ENCODE measurements around the gene SLC19A3.
"Not testable (repeated sequence)": the region's sequence is repeated elsewhere in the genome, so short reads cannot be mapped to it uniquely, and the experiment has no call there.

The SLC19A3 gene

DNA sequence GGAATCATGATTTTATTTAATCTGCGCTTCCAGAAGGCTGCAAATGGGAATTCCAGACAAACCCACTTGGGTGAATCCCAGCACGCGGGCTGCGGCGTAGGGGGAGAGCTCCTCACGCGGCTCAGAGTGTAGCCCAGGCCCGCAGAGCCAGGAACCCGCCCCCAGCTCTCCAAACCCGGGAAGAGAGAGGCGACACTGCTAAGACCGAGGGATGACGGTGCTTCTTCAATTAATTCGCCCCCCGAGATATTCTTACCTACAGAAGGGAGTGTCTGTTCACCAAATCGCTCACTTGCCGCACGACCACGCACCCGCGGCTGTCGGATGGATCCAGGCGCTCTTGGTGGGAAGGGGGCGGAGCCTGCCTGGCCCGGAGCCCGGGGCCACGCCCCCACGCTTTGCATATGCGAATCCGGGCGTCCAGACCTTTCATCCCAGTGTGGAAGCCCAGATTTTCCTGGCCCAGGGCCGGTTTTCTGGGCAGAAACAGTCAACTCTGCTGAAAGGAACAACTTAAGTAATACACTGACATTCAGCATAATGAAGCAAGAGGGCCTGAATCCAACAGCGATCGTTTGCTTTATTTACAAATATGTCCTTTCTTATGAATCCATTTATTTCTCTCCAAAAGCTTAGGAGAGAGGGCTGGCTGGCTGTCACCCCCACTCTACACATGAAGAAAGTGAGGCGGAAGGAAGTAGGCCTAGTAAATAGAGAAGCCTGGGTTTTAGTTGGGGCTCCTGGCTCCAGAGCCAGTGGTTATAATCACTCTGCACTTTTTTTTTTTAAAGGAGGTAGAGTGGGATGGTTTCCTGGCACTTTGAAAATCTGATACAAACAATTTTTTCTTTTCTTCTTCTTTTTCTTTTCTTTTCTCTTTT, at the start of gene SLC19A3:
Gene SLC19A3, minus strand, starts transcription at position 342 of the 881 bp plus-strand sequence. CDS start 15,710 bp downstream, outside the sequence.
- Histone ChIP-seq H3K36me3 (ENCODE audit: control insufficient read depth, low read depth, low read length) (no peaks in the 10 kb centered on the region), H3K27ac (ENCODE audit: low read length) (no peak within 1 kb of the TSS), H3K9me3 (ENCODE audit: control insufficient read depth, low read depth, low read length) (no peaks in the 10 kb centered on the region), H3K9ac (ENCODE audit: low read length) (no peak within 1 kb of the TSS), H3K4me1 (ENCODE audit: control insufficient read depth, low read depth, low read length) (peaks cover 12% of the 10 kb centered on the region), H3K27me3 (ENCODE audit: control insufficient read depth, insufficient read depth, low read length) (peaks cover 10% of the 10 kb centered on the region), H3K4me3 (ENCODE audit: low read length) (peak within 1 kb of the TSS; percentile 68)

- Histone ChIP-seq H3K36me3 (ENCODE audit: control insufficient read depth, low read depth, low read length) (no peaks in the 10 kb centered on the region), H3K27me3 (ENCODE audit: control insufficient read depth, insufficient read depth, low read length) (no peaks in the 10 kb centered on the region), H3K9me3 (ENCODE audit: control insufficient read depth, low read depth, low read length) (no peaks in the 10 kb centered on the region), H3K27ac (ENCODE audit: low read length) (no peak overlapping the region), H3K4me1 (ENCODE audit: control insufficient read depth, low read depth, low read length) (no peaks in the 10 kb centered on the region), H3K9ac (ENCODE audit: low read length) (no peak overlapping the region), H3K4me3 (ENCODE audit: low read length) (no peak overlapping the region)
These were observed 48.6 kb upstream of the SLC19A3 start for GRCh38 chr2:227766373-227766883.

GRCh38 chr2:227765788-227766372, 48.1 kb upstream of the SLC19A3 start:
- Histone ChIP-seq H3K9me3 (ENCODE audit: control insufficient read depth, low read depth, low read length) (no peaks in the 10 kb centered on the region), H3K36me3 (ENCODE audit: control insufficient read depth, low read depth, low read length) (no peaks in the 10 kb centered on the region), H3K27ac (ENCODE audit: low read length) (no peak overlapping the region), H3K9ac (ENCODE audit: low read length) (no peak overlapping the region), H3K27me3 (ENCODE audit: control insufficient read depth, insufficient read depth, low read length) (no peaks in the 10 kb centered on the region), H3K4me1 (ENCODE audit: control insufficient read depth, low read depth, low read length) (no peaks in the 10 kb centered on the region), H3K4me3 (ENCODE audit: low read length) (no peak overlapping the region)

DNA sequence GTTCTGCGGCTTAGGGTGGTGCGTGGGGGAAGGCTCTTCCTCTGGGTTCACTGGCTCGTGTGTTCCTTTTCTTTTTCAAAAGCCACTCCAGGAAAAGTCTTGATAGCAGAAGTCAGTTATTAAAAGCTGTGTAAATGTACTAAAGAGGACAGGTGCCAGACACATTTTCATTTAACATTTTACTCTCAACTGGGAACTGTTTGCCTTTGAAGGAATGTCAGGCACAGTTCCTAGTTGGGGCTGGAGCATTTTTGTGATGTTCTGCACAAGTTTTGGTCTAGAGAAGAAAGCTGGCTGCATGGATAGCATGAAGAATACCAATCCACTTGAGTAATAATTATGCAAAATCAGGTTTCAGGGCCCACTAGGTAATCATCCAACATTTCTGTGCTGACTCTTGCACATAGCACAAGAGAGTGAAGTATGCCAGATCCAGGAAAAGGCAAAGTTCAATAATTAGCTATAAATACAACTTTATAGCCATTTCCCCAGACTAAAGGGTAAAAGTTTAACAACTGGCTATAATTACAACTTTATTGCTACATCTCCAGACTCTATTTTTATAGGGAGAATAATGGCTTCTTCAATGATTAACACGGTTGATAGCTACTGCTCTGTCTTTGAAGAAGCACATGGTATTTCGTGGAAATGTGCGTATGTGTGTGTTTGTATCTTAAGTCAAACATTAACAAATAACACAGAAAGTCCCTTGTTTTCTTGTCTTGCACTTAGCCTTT, 44.1 kb upstream of the SLC19A3 start:
- Histone ChIP-seq H3K36me3 (ENCODE audit: control insufficient read depth, low read depth, low read length) (no peaks in the 10 kb centered on the region), H3K27ac (ENCODE audit: low read length) (no peak overlapping the region), H3K9me3 (ENCODE audit: control insufficient read depth, low read depth, low read length) (no peaks in the 10 kb centered on the region), H3K4me1 (ENCODE audit: control insufficient read depth, low read depth, low read length) (peaks cover 7% of the 10 kb centered on the region), H3K27me3 (ENCODE audit: control insufficient read depth, insufficient read depth, low read length) (no peaks in the 10 kb centered on the region), H3K4me3 (ENCODE audit: low read length) (no peak overlapping the region), H3K9ac (ENCODE audit: low read length) (no peak overlapping the region)

DNA sequence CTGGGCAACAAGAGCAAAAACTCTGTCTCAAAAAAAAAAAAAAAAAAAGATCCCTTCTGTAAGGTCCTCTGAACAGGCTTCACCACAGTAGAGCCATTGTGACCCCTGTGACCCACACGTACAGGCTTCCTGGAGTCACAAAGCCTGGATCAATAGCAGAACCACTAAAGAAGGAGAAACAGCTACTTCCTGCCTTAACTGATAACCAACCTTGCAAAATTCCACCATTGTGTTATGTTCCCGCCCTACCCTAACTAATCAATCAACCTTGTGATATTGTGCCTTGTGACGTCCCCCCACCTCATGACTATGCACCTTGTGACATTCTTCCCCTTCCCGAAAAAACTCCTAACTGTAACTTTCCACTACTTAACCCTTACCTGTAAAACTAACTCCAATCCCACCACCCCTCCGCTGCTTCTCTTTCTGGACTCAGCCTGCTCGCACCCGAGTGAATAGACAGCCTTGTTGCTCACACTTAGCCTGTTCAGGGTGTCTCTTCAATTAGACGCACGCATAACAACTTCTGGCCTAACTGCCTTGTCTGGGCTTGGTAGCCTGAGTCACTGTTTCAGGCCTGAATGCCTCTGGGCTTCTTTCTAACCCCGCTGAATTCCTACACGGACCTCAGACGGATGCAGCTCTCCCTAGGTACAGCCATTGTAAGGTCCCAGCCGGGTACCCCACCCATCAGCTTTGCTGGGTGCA, 41.7 kb upstream of the SLC19A3 start:
- Histone ChIP-seq H3K27ac (ENCODE audit: low read length) (no peak overlapping the region), H3K9me3 (ENCODE audit: control insufficient read depth, low read depth, low read length) (no peaks in the 10 kb centered on the region), H3K9ac (ENCODE audit: low read length) (no peak overlapping the region)

DNA sequence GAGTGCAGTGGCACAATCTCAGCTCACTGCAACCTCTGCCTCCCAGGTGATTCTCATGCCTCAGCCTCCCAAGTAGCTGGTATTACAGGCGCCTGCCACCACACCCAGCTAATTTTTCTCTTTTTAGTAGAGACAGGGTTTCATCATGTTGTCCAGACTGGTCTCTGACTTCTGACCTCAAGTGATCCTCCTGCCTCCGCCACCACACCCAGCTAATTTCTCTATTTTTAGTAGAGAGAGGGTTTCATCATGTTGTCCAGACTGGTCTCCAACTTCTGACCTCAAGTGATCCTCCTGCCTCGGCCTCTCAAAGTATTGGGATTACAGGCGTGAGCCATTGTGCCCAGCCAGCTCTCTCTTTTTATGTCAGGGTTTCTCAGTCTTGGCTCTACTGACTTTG, 38.4 kb upstream of the SLC19A3 start:
- H3K9me3 ChIP-seq (ENCODE audit: control insufficient read depth, low read depth, low read length); H3K4me1 ChIP-seq (ENCODE audit: control insufficient read depth, low read depth, low read length); H3K27ac ChIP-seq (ENCODE audit: low read length); H3K4me3 ChIP-seq (ENCODE audit: low read length); H3K9ac ChIP-seq (ENCODE audit: low read length); H3K27me3 ChIP-seq (ENCODE audit: control insufficient read depth, insufficient read depth, low read length); H3K36me3 ChIP-seq (ENCODE audit: control insufficient read depth, low read depth, low read length): not testable (repeated sequence)

More for the DNA sequence above, 41.7 kb upstream of the SLC19A3 start:
- Histone ChIP-seq H3K36me3 (ENCODE audit: control insufficient read depth, low read depth, low read length) (no peaks in the 10 kb centered on the region), H3K27me3 (ENCODE audit: control insufficient read depth, insufficient read depth, low read length) (no peaks in the 10 kb centered on the region), H3K4me3 (ENCODE audit: low read length) (no peak overlapping the region), H3K4me1 (ENCODE audit: control insufficient read depth, low read depth, low read length) (peaks cover 7% of the 10 kb centered on the region)

DNA sequence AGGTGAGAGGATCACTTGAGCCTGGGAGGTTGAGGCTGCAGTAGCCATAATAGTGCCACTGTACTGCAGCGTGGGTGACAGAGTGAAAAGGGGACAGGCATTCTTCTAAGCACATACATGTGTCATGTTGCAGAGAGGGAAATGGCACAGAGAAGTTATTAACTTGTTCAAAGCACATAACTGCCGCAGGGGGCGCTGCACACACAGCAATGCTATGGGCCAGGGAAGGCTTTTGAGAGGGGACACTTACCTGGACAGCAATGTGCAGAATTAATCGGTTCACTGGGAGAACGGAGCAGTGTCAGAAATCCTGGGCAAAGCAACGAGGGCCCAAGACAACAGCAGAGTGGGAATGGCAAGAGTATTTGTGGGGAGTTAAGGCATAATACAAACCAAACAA, 30.3 kb upstream of the SLC19A3 start:
- Histone ChIP-seq H3K4me3 (ENCODE audit: low read length) (no peak overlapping the region), H3K9me3 (ENCODE audit: control insufficient read depth, low read depth, low read length) (no peaks in the 10 kb centered on the region), H3K4me1 (ENCODE audit: control insufficient read depth, low read depth, low read length) (no peaks in the 10 kb centered on the region), H3K27me3 (ENCODE audit: control insufficient read depth, insufficient read depth, low read length) (no peaks in the 10 kb centered on the region), H3K27ac (ENCODE audit: low read length) (no peak overlapping the region), H3K36me3 (ENCODE audit: control insufficient read depth, low read depth, low read length) (no peaks in the 10 kb centered on the region), H3K9ac (ENCODE audit: low read length) (no peak overlapping the region)

DNA sequence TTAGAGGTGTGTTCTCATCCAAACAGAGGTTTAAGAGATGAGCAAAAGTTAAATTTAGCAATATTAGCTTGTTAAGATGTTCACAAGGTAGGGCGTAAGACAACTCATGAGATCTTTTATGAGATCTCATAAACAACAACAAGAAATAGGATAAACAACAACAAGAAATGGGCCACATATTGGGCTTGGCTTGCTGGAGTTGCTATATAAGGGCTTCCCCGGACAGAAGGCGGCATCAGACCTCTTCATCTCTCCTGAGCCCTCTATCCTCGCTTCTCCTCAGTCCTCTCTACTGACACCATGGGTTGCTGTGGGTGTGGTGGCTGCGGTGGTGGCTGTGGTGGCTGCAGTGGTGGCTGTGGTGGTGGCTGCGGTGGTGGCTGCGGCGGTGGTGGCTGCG, 27.8 kb upstream of the SLC19A3 start, which contains the start of gene SCYGR8:
Gene SCYGR8, plus strand, starts transcription at position 301 of the 400 bp plus-strand sequence. Its CDS starts 0 bp downstream, at position 301.
- Histone ChIP-seq H3K4me3 (ENCODE audit: low read length) (no peak within 1 kb of the TSS), H3K9me3 (ENCODE audit: control insufficient read depth, low read depth, low read length) (no peaks in the 10 kb centered on the region), H3K4me1 (ENCODE audit: control insufficient read depth, low read depth, low read length) (no peaks in the 10 kb centered on the region), H3K36me3 (ENCODE audit: control insufficient read depth, low read depth, low read length) (no peaks in the 10 kb centered on the region), H3K9ac (ENCODE audit: low read length) (no peak within 1 kb of the TSS), H3K27ac (ENCODE audit: low read length) (no peak within 1 kb of the TSS), H3K27me3 (ENCODE audit: control insufficient read depth, insufficient read depth, low read length) (no peaks in the 10 kb centered on the region)

GRCh38 chr2:227740705-227741104, 22.9 kb upstream of the SLC19A3 start:
- H3K4me3 ChIP-seq (ENCODE audit: low read length); H3K9ac ChIP-seq (ENCODE audit: low read length); H3K27ac ChIP-seq (ENCODE audit: low read length); H3K36me3 ChIP-seq (ENCODE audit: control insufficient read depth, low read depth, low read length); H3K4me1 ChIP-seq (ENCODE audit: control insufficient read depth, low read depth, low read length); H3K27me3 ChIP-seq (ENCODE audit: control insufficient read depth, insufficient read depth, low read length); H3K9me3 ChIP-seq (ENCODE audit: control insufficient read depth, low read depth, low read length): not testable (repeated sequence)

DNA sequence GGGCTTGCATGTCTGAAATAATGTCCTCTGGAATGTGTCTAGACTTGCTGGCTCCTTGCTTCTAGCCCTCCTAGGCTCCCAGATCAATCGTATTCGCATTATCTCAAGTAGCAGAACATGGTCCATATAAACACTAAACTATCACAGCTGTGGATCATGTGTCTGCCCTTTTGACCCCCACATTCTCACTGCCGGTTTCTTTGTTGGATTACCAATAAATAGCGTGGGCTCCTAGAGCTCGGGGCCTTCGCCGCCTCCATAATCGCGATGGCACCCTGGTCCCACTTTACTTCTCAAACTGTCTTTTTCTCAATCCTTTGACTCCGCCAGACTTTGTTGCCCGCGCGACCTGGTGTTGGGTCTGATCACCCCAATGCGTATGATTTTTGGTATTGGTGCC, 21.5 kb upstream of the SLC19A3 start:
- Histone ChIP-seq H3K36me3 (ENCODE audit: control insufficient read depth, low read depth, low read length) (no peaks in the 10 kb centered on the region), H3K27me3 (ENCODE audit: control insufficient read depth, insufficient read depth, low read length) (no peaks in the 10 kb centered on the region), H3K9ac (ENCODE audit: low read length) (no peak overlapping the region), H3K4me1 (ENCODE audit: control insufficient read depth, low read depth, low read length) (no peaks in the 10 kb centered on the region), H3K27ac (ENCODE audit: low read length) (no peak overlapping the region), H3K4me3 (ENCODE audit: low read length) (no peak overlapping the region), H3K9me3 (ENCODE audit: control insufficient read depth, low read depth, low read length) (no peaks in the 10 kb centered on the region)

GRCh38 chr2:227728035-227728434, 10.2 kb upstream of the SLC19A3 start, which contains the start of gene SCYGR7:
Gene SCYGR7, plus strand, starts transcription at chr2:227728335. Its CDS starts 0 bp downstream, at chr2:227728335.
- Histone ChIP-seq H3K27me3 (ENCODE audit: control insufficient read depth, insufficient read depth, low read length) (no peaks in the 10 kb centered on the region), H3K27ac (ENCODE audit: low read length) (no peak within 1 kb of the TSS), H3K4me1 (ENCODE audit: control insufficient read depth, low read depth, low read length) (no peaks in the 10 kb centered on the region), H3K36me3 (ENCODE audit: control insufficient read depth, low read depth, low read length) (no peaks in the 10 kb centered on the region), H3K9ac (ENCODE audit: low read length) (no peak within 1 kb of the TSS), H3K9me3 (ENCODE audit: control insufficient read depth, low read depth, low read length) (no peaks in the 10 kb centered on the region), H3K4me3 (ENCODE audit: low read length) (no peak within 1 kb of the TSS)
